Measurements from ENCODE around the gene ADAM19. TPM values are rescaled to one million over a fixed set of nuclear protein-coding genes. Genes with fewer than 3 reads are reported as not detected.

Gene ADAM19
- total RNA-seq, 3 donors from 2014 or later: 1.9 to 3.6 (median 3.5) TPM

DNA sequence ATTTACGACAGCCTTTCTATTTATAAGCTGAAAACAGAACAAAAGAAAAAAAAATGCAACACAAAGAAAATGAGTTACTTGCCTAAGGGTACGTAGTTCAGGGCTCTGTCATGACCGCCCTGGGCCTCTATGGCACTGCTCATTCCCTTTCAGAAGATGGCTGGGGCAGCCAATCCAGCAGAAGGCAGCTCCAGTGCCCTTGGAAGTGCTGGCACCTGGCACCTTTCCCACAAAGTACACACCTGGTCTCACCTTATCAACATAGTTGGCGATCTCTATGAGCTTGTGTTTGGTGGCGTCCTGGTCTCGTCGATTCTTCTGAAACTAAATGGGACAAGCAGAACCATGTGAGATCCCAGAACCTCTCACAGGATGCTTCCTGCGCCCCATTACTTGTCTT is 62.4 kb downstream of the ADAM19 start:
- no peaks in the 10 kb centered on the region for H3K4me1 ChIP-seq
- no peaks in the 10 kb centered on the region for H3K9me3 ChIP-seq
- no peak overlapping the region for H3K4me3 ChIP-seq
- no peaks in the 10 kb centered on the region for H3K27me3 ChIP-seq
- no peak for DNase-seq (ENCODE audit: low spot score in 2 of 2)
- no peak overlapping the region for H3K27ac ChIP-seq
- intact Hi-C loops (cut with DNase I; ENCODE audit: low total_unique reads): no loop called here
- H3K36me3 ChIP-seq: no peaks in the 10 kb centered on the region
- TF ChIP-seq POLR2A (IDR thresholded peaks at IDR 0.05) (no peak), POLR2AphosphoS5 (IDR thresholded peaks at IDR 0.05) (no peak)
- TF ChIP-seq, protein P1, sequence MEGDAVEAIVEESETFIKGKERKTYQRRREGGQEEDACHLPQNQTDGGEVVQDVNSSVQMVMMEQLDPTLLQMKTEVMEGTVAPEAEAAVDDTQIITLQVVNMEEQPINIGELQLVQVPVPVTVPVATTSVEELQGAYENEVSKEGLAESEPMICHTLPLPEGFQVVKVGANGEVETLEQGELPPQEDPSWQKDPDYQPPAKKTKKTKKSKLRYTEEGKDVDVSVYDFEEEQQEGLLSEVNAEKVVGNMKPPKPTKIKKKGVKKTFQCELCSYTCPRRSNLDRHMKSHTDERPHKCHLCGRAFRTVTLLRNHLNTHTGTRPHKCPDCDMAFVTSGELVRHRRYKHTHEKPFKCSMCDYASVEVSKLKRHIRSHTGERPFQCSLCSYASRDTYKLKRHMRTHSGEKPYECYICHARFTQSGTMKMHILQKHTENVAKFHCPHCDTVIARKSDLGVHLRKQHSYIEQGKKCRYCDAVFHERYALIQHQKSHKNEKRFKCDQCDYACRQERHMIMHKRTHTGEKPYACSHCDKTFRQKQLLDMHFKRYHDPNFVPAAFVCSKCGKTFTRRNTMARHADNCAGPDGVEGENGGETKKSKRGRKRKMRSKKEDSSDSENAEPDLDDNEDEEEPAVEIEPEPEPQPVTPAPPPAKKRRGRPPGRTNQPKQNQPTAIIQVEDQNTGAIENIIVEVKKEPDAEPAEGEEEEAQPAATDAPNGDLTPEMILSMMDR (IDR thresholded peaks at IDR 0.05): no peak

DNA sequence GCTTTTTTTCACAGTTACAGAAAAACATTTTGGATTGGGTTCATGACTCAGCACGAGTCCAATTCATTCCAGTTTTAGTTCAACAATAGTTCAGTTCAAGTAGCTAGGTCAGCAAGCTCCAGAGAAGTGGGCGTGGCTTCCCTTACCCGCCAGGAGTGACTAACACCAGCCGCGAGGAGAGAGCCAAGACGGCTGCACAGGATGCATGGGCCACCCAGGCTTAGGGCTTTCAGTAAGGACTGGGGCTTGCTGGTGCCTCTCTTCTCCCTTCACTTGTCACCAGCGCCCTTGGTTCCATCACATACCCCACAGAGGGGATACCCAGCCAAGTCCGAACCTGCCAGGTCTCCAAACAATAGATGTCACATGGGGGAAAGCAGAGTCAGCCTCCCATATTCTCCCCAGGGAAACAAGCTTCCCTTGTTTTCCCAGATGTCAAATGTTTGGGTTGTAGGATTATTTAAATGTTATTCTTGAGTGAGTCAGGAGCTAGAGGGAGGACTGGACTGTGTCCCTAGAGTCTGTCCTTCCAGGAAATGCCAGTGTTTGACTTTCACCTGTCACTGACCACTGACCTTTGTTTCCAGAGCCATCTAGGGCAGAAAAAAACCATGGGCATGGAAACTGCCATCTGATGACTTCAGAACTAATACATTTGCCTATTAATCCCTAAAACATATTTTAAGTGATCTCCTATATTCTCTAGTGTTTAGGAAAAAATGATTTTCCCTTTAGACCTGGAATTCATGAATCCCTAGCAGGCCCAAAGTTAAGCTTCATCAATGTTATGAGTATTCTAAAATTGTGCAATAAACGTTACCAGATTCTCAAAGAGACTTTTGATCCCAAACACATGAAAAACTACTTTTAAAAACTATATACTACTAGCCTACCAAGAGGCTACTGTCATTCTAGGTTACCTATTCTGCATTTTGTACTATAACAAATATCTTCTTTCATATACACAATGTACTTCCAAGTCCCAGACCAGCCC is 63.6 kb downstream of the ADAM19 start:
- TF ChIP-seq, protein P1 (IDR thresholded peaks at IDR 0.05): no peak
- TF ChIP-seq POLR2AphosphoS5 (IDR thresholded peaks at IDR 0.05): peak in 2 of 3 donors; percentile 24 to 30
- no peak for TF ChIP-seq POLR2A (IDR thresholded peaks at IDR 0.05)
- H3K4me3 ChIP-seq: no peak overlapping the region
- peak overlapping the region; percentile 64 to 73 for H3K27ac ChIP-seq
- no peaks in the 10 kb centered on the region for H3K27me3 ChIP-seq
- H3K9me3 ChIP-seq: no peaks in the 10 kb centered on the region
- no peaks in the 10 kb centered on the region for H3K4me1 ChIP-seq
- intact Hi-C loops (cut with DNase I; ENCODE audit: low total_unique reads): no loop called here
- no peaks in the 10 kb centered on the region for H3K36me3 ChIP-seq
- DNase-seq (ENCODE audit: low spot score in 2 of 2): peak; percentile 73 to 88

DNA sequence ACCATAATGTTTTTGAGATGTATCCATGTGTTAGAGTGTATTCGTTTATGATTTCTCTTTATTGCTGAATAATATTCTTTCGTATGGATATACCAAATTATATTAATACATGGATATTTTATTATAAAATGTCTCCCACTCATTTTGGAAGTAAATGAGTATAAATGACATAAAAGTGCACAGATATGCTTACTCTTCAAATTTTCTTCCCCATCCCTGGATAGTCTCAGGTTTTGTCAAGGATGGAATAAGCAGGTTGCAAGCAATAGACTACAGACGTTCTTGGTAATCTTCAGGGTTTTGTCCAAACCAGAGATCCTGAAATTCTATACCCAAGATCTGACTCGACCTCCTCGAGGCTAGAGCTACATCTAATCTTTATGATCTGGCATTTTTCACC is 64.9 kb downstream of the ADAM19 start:
- Histone ChIP-seq H3K4me3 (no peak overlapping the region), H3K9me3 (no peaks in the 10 kb centered on the region), H3K36me3 (no peaks in the 10 kb centered on the region), H3K4me1 (no peaks in the 10 kb centered on the region), H3K27ac (peak overlapping the region; percentile 64 to 73), H3K27me3 (no peaks in the 10 kb centered on the region)
- no peak for DNase-seq (ENCODE audit: low spot score in 2 of 2)
- intact Hi-C loops (cut with DNase I; ENCODE audit: low total_unique reads): no loop called here
- TF ChIP-seq POLR2A (IDR thresholded peaks at IDR 0.05): no peak
- TF ChIP-seq POLR2AphosphoS5 (IDR thresholded peaks at IDR 0.05): no peak
- TF ChIP-seq, protein P1 (IDR thresholded peaks at IDR 0.05): no peak

- intact Hi-C loops (cut with DNase I; ENCODE audit: low total_unique reads): no loop called here
- Histone ChIP-seq H3K9me3 (no peaks in the 10 kb centered on the region), H3K27me3 (no peaks in the 10 kb centered on the region), H3K4me3 (no peak overlapping the region), H3K27ac (no peak overlapping the region), H3K36me3 (no peaks in the 10 kb centered on the region), H3K4me1 (no peaks in the 10 kb centered on the region)
- no peak for TF ChIP-seq POLR2AphosphoS5 (IDR thresholded peaks at IDR 0.05)
- TF ChIP-seq, protein P1 (IDR thresholded peaks at IDR 0.05): no peak
- TF ChIP-seq POLR2A (IDR thresholded peaks at IDR 0.05): no peak
- no peak for DNase-seq (ENCODE audit: low spot score in 2 of 2)
Observed at GRCh38 chr5:157509587-157509986, 66.0 kb downstream of the ADAM19 start.

DNA sequence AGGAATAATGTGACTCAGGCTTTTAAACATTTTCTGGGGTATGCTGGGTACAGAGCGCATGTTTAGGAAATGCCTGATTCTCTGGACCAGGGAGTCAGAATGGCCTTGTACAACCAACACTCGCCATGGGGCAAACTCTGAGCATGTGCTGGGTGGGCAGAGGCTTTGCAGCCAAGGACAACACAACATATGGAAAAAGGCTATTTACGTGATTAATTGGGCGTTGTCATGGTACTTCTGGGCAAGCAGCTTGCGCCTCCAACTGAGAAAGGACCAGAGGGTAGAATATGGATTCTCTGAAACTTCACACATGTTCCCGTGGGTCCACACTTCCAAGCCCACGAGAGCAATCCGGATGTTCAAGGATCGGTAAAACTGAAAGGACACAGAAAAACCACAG is 66.5 kb downstream of the ADAM19 start:
- no peaks in the 10 kb centered on the region for H3K36me3 ChIP-seq
- intact Hi-C loops (cut with DNase I; ENCODE audit: low total_unique reads): no loop called here
- H3K9me3 ChIP-seq: no peaks in the 10 kb centered on the region
- TF ChIP-seq, protein P1 (IDR thresholded peaks at IDR 0.05): no peak
- TF ChIP-seq POLR2A (IDR thresholded peaks at IDR 0.05) (no peak), POLR2AphosphoS5 (IDR thresholded peaks at IDR 0.05) (no peak)
- H3K4me3 ChIP-seq: no peak overlapping the region
- H3K27ac ChIP-seq: no peak overlapping the region
- no peaks in the 10 kb centered on the region for H3K27me3 ChIP-seq
- H3K4me1 ChIP-seq: no peaks in the 10 kb centered on the region
- no peak for DNase-seq (ENCODE audit: low spot score in 2 of 2)

Data from breast epithelium (tissue), 4 donors.